ENCODE results near the gene KCNJ16.

The KCNJ16 gene

GRCh38 chr17:70084476-70084875 lies 9.5 kb downstream of the KCNJ16 start:
- no peaks in the 10 kb centered on the region for H3K27me3 ChIP-seq (ENCODE audit: insufficient read depth, low read length)
- H3K36me3 ChIP-seq (ENCODE audit: insufficient read depth, low read depth, low read length), result no peaks in the 10 kb centered on the region
- no peak overlapping the region for H3K4me3 ChIP-seq (ENCODE audit: low read length)
- H3K9ac ChIP-seq (ENCODE audit: low read depth, low read length), result no peak overlapping the region
- no peaks in the 10 kb centered on the region for H3K4me1 ChIP-seq (ENCODE audit: insufficient read depth, low read length)
- no peak overlapping the region for H3K27ac ChIP-seq (ENCODE audit: low read length)
- H3K9me3 ChIP-seq (ENCODE audit: insufficient read depth, low read depth, low read length), result no peaks in the 10 kb centered on the region

DNA sequence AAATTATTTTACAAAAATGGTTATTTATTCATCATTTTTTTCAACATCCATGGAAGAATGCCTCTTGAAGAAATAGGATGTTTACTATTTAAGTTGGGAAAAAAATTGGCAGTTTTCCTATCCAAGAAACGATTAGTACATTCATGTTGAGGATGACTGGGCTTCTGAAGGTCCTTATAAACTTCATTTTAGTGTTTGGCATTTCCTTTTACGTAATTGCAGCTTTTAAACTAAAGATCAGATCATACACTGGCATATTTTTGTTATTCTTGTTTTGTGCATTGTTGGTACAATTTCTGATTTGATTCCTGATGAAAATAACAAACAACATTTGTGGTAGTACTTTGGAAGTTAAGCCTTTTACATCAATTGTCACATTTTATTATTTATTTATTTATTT lies 11.5 kb downstream of the KCNJ16 start:
- peaks cover 5% of the 10 kb centered on the region; the same call in 1 of the 2 replicates for H3K4me1 ChIP-seq (ENCODE audit: insufficient read depth, low read length)
- H3K27ac ChIP-seq (ENCODE audit: low read length), result no peak overlapping the region
- no peaks in the 10 kb centered on the region for H3K36me3 ChIP-seq (ENCODE audit: insufficient read depth, low read depth, low read length)
- H3K9ac ChIP-seq (ENCODE audit: low read depth, low read length), result no peak overlapping the region
- H3K9me3 ChIP-seq (ENCODE audit: insufficient read depth, low read depth, low read length), result no peaks in the 10 kb centered on the region
- no peak overlapping the region for H3K4me3 ChIP-seq (ENCODE audit: low read length)
- no peaks in the 10 kb centered on the region for H3K27me3 ChIP-seq (ENCODE audit: insufficient read depth, low read length)

DNA sequence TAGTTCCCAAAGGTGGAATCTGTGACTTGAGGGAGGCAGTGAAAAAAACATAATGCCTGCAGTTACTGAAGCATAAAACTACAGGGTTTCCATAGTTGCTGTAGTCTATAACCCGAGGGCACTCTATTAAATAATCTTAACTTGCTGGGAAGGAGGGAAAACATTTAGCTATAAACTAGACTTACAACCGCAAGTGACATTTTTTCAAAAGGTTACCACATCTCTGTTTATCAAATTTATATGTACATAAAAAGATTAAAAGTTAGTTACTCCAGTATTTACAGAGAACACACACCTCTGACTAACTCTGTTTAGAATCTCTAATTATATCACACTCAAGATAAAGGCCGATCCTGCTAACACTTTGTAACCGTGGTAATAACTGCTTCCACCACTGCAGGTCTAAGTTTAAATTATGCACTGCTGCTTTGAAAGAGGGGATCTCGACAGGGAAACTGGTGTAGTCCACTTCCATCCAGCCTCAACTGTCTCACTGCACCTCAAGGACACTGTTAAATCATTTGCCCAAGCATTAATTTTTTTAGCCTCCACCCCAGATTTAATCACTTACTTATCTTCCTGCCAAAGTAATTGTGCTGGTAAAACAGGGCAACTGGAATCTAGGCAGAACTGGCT lies 14.6 kb downstream of the KCNJ16 start:
- no peaks in the 10 kb centered on the region for H3K9me3 ChIP-seq (ENCODE audit: insufficient read depth, low read depth, low read length)
- no peak overlapping the region for H3K27ac ChIP-seq (ENCODE audit: low read length)

GRCh38 chr17:70091005-70091568 lies 16.1 kb downstream of the KCNJ16 start:
- Histone ChIP-seq H3K27ac (ENCODE audit: low read length) (no peak overlapping the region), H3K36me3 (ENCODE audit: insufficient read depth, low read depth, low read length) (no peaks in the 10 kb centered on the region), H3K4me1 (ENCODE audit: insufficient read depth, low read length) (peaks cover 5% of the 10 kb centered on the region; the same call in 1 of the 2 replicates), H3K27me3 (ENCODE audit: insufficient read depth, low read length) (no peaks in the 10 kb centered on the region), H3K9me3 (ENCODE audit: insufficient read depth, low read depth, low read length) (no peaks in the 10 kb centered on the region), H3K4me3 (ENCODE audit: low read length) (no peak overlapping the region), H3K9ac (ENCODE audit: low read depth, low read length) (no peak overlapping the region)

More for the DNA sequence above, 14.6 kb downstream of the KCNJ16 start:
- Histone ChIP-seq H3K27me3 (ENCODE audit: insufficient read depth, low read length) (no peaks in the 10 kb centered on the region), H3K9ac (ENCODE audit: low read depth, low read length) (no peak overlapping the region), H3K4me3 (ENCODE audit: low read length) (no peak overlapping the region), H3K36me3 (ENCODE audit: insufficient read depth, low read depth, low read length) (no peaks in the 10 kb centered on the region), H3K4me1 (ENCODE audit: insufficient read depth, low read length) (peaks cover 5% of the 10 kb centered on the region; the same call in 1 of the 2 replicates)

DNA sequence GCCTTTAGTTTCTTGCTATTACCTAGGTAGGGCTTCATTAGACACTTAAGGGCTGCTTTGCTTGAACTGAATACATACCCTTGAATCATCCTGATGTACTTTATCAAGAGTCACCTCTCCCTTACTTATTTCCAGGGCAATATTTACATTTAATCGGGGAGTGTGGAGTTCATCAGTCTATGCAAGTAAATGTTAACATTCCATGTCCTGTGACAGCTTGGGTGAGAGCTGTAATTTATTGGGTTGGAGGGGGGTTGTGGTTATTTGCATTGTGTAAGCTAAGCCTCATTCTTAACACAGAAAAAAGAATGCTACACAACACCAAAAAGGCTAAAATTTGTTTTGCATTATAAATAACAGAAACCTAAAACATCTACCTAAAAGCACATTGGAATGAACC lies 16.7 kb downstream of the KCNJ16 start:
- no peak overlapping the region for H3K4me3 ChIP-seq (ENCODE audit: low read length)
- H3K9ac ChIP-seq (ENCODE audit: low read depth, low read length), result no peak overlapping the region
- H3K36me3 ChIP-seq (ENCODE audit: insufficient read depth, low read depth, low read length), result no peaks in the 10 kb centered on the region
- H3K9me3 ChIP-seq (ENCODE audit: insufficient read depth, low read depth, low read length), result no peaks in the 10 kb centered on the region
- H3K4me1 ChIP-seq (ENCODE audit: insufficient read depth, low read length), result peaks cover 5% of the 10 kb centered on the region; the same call in 1 of the 2 replicates
- H3K27ac ChIP-seq (ENCODE audit: low read length), result no peak overlapping the region
- no peaks in the 10 kb centered on the region for H3K27me3 ChIP-seq (ENCODE audit: insufficient read depth, low read length)

DNA sequence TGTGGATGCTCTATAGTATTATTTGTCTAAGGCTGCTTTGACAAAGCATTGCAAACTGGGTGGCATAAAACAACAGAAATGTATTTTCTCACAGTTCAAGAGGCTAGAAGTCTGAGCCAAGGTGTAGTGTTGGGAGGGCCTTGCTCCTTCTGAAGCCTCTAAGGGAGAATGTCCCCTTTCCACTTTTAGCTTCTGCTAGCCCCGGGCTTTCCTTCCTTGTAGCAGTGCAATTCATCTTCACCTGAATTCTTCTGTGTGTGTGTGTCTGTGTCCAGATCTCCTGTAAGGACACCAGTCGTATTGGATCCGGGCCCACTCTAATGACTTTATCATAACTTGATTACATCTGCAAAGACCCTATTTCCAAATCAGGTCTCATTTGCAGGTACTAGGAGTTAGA lies 18.1 kb downstream of the KCNJ16 start:
- H3K27me3 ChIP-seq (ENCODE audit: insufficient read depth, low read length), result no peaks in the 10 kb centered on the region
- no peak overlapping the region for H3K4me3 ChIP-seq (ENCODE audit: low read length)
- H3K36me3 ChIP-seq (ENCODE audit: insufficient read depth, low read depth, low read length), result no peaks in the 10 kb centered on the region
- H3K9ac ChIP-seq (ENCODE audit: low read depth, low read length), result no peak overlapping the region
- H3K27ac ChIP-seq (ENCODE audit: low read length), result no peak overlapping the region
- peaks cover 5% of the 10 kb centered on the region; the same call in 1 of the 2 replicates for H3K4me1 ChIP-seq (ENCODE audit: insufficient read depth, low read length)
- H3K9me3 ChIP-seq (ENCODE audit: insufficient read depth, low read depth, low read length), result no peaks in the 10 kb centered on the region

DNA sequence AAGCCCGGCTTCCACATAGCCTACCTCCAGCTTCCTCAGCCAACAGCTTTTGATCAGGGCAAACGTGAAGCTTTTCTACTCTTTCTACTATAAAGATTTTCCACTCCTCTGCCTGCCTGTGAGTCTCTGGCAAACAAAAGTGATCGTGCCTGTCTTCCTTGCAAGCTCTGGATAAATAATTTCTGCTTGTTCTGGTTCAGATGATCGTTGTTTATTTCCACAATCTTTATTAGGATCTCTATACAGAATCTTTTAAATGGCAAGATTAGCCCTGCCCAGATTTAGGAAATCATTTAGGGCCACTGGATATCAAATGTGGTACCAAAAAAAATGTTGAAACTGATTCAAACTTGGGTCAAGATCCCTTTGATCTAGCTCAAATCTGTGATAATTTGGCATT lies 20.4 kb downstream of the KCNJ16 start:
- Histone ChIP-seq H3K27me3 (ENCODE audit: insufficient read depth, low read length) (no peaks in the 10 kb centered on the region), H3K27ac (ENCODE audit: low read length) (no peak overlapping the region), H3K4me3 (ENCODE audit: low read length) (no peak overlapping the region), H3K4me1 (ENCODE audit: insufficient read depth, low read length) (no peaks in the 10 kb centered on the region), H3K9ac (ENCODE audit: low read depth, low read length) (no peak overlapping the region), H3K36me3 (ENCODE audit: insufficient read depth, low read depth, low read length) (no peaks in the 10 kb centered on the region), H3K9me3 (ENCODE audit: insufficient read depth, low read depth, low read length) (no peaks in the 10 kb centered on the region)

DNA sequence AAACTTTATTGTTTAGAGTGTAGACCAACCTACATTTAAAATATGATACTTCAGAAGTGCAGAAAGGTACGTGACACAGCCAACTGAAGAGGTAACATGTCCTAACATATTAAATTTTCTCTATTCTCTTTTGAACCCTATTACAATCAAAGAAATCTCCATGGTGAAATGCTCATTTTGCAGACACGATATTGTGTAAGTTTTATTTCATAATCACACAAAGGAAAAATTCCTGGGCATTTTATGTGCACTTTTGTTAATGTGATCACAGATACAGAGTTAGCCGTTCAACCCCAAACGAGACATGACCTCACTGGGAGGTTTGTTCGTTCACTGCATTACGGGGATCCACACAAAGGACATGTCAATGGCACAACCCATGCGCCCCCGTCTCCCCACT lies 21.8 kb downstream of the KCNJ16 start:
- no peaks in the 10 kb centered on the region for H3K4me1 ChIP-seq (ENCODE audit: insufficient read depth, low read length)
- no peak overlapping the region for H3K27ac ChIP-seq (ENCODE audit: low read length)
- H3K9me3 ChIP-seq (ENCODE audit: insufficient read depth, low read depth, low read length), result no peaks in the 10 kb centered on the region
- no peaks in the 10 kb centered on the region for H3K36me3 ChIP-seq (ENCODE audit: insufficient read depth, low read depth, low read length)
- H3K9ac ChIP-seq (ENCODE audit: low read depth, low read length), result no peak overlapping the region
- H3K27me3 ChIP-seq (ENCODE audit: insufficient read depth, low read length), result no peaks in the 10 kb centered on the region
- H3K4me3 ChIP-seq (ENCODE audit: low read length), result no peak overlapping the region

DNA sequence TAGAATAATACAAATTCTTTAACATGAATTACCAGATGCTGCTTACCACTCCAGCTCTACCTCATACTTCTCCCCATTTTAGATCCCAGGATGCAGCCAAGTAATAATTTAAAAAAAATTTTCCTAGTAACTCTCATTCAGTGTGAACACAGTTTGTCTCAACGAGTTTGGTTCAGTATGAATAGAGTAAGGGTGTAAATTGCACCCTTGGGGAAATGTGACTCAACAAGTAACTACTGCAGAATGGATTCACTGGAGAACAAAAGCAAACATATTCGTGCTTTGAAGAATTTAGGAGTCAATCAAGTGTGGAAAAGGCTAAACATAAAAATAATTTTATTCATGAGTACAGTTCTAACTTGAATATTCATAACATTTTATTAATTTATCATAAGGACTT lies 23.0 kb downstream of the KCNJ16 start:
- no peaks in the 10 kb centered on the region for H3K27me3 ChIP-seq (ENCODE audit: insufficient read depth, low read length)
- no peaks in the 10 kb centered on the region for H3K4me1 ChIP-seq (ENCODE audit: insufficient read depth, low read length)
- no peaks in the 10 kb centered on the region for H3K9me3 ChIP-seq (ENCODE audit: insufficient read depth, low read depth, low read length)
- no peak overlapping the region for H3K9ac ChIP-seq (ENCODE audit: low read depth, low read length)
- H3K27ac ChIP-seq (ENCODE audit: low read length), result no peak overlapping the region
- H3K4me3 ChIP-seq (ENCODE audit: low read length), result no peak overlapping the region
- no peaks in the 10 kb centered on the region for H3K36me3 ChIP-seq (ENCODE audit: insufficient read depth, low read depth, low read length)

DNA sequence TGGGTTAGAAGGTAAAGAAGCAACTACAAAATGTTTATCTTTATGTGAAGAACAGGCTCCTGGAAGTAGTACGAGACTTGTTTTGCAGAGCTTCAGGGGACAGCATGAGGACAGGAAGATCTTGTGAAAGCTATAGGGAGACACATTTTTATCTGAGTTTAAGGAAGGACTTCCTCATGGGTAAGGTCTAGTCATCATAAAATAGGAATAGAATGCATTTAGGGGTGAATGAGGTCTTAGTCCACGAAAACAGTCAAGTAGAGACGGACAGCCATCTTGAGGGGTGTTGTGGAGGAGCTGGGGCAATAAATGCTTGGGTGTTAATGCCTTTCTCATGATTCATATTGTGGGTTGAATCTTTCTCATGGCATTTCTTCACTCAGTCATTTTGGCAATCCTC lies 24.3 kb downstream of the KCNJ16 start:
- H3K9me3 ChIP-seq (ENCODE audit: insufficient read depth, low read depth, low read length), result no peaks in the 10 kb centered on the region
- H3K4me3 ChIP-seq (ENCODE audit: low read length), result no peak overlapping the region
- H3K27ac ChIP-seq (ENCODE audit: low read length), result no peak overlapping the region
- no peaks in the 10 kb centered on the region for H3K27me3 ChIP-seq (ENCODE audit: insufficient read depth, low read length)
- no peaks in the 10 kb centered on the region for H3K36me3 ChIP-seq (ENCODE audit: insufficient read depth, low read depth, low read length)
- no peak overlapping the region for H3K9ac ChIP-seq (ENCODE audit: low read depth, low read length)
- no peaks in the 10 kb centered on the region for H3K4me1 ChIP-seq (ENCODE audit: insufficient read depth, low read length)

- Histone ChIP-seq H3K36me3 (ENCODE audit: insufficient read depth, low read depth, low read length) (no peaks in the 10 kb centered on the region), H3K9me3 (ENCODE audit: insufficient read depth, low read depth, low read length) (no peaks in the 10 kb centered on the region), H3K27ac (ENCODE audit: low read length) (no peak overlapping the region), H3K4me3 (ENCODE audit: low read length) (no peak overlapping the region), H3K27me3 (ENCODE audit: insufficient read depth, low read length) (no peaks in the 10 kb centered on the region), H3K9ac (ENCODE audit: low read depth, low read length) (no peak overlapping the region), H3K4me1 (ENCODE audit: insufficient read depth, low read length) (no peaks in the 10 kb centered on the region)
These were observed 24.9 kb downstream of the KCNJ16 start for GRCh38 chr17:70099884-70100283.

GRCh38 chr17:70100983-70101382 lies 26.0 kb downstream of the KCNJ16 start:
- Histone ChIP-seq H3K4me1 (ENCODE audit: insufficient read depth, low read length) (no peaks in the 10 kb centered on the region), H3K4me3 (ENCODE audit: low read length) (no peak overlapping the region), H3K27ac (ENCODE audit: low read length) (no peak overlapping the region), H3K9me3 (ENCODE audit: insufficient read depth, low read depth, low read length) (no peaks in the 10 kb centered on the region), H3K9ac (ENCODE audit: low read depth, low read length) (no peak overlapping the region), H3K36me3 (ENCODE audit: insufficient read depth, low read depth, low read length) (no peaks in the 10 kb centered on the region), H3K27me3 (ENCODE audit: insufficient read depth, low read length) (no peaks in the 10 kb centered on the region)
